Transverse colon (tissue), 4 donors: ENCODE data around the gene ARID4B. TPM values are rescaled to one million over a fixed set of nuclear protein-coding genes. Genes with fewer than 3 reads are reported as not detected.
A peak's percentile ranks its signal among the peaks of the same experiment; 100 is the strongest.

Experiments
- DNase-seq: peaks from one replicate; pipeline ENCODE4 v3.0.0-alpha.2; 2019
- H3K27ac ChIP-seq, 4 donors: fragments of 200-600 bp; sonication (generic); 2 replicates each; pipeline ENCODE4 v1.5.1; 2016 to 2018; ENCODE audit warnings: inconsistent platforms in 4 of 4
- H3K27me3 ChIP-seq: fragments of 200-600 bp; sonication (generic); 2 replicates; pipeline ENCODE4 v1.5.1; 2017; ENCODE audit warnings: inconsistent platforms
- H3K36me3 ChIP-seq, 4 donors: fragments of 200-600 bp; sonication (generic); 2 replicates each; pipeline ENCODE4 v1.5.1; 2017 to 2019; ENCODE audit warnings: inconsistent platforms in 4 of 4
- H3K4me1 ChIP-seq, 4 donors: fragments of 200-600 bp; sonication (generic); 2 replicates each; pipeline ENCODE4 v1.5.1; 2017 to 2020; ENCODE audit warnings: inconsistent platforms in 4 of 4
- H3K4me3 ChIP-seq, 4 donors: fragments of 200-600 bp; sonication (generic); 1 replicate in 1 of 4; 2 replicates in 3 of 4; pipeline versions ENCODE4 v1.5.1 to v1.6.1; 2017 to 2019; ENCODE audit warnings: inconsistent platforms in 4 of 4
- H3K9me3 ChIP-seq, 2 donors: fragments of 200-600 bp; sonication (generic); 2 replicates each; pipeline ENCODE4 v1.5.1; 2017 to 2019; ENCODE audit warnings: inconsistent platforms in 2 of 2
- CTCF ChIP-seq, 5 experiments: fragments of 200-600 bp in 3 of 5; fragments of 450-650 bp in 2 of 5; sonication (generic) in 3 of 5; IDR thresholded peaks; 1 replicate in 2 of 5; 2 replicates in 3 of 5; pipeline ENCODE4 v1.5.1; 2016 to 2017; ENCODE audit warnings: antibody characterized with exemption in 5 of 5, inconsistent platforms in 3 of 5, mild to moderate bottlenecking in 2 of 5, moderate library complexity in 1 of 5
- EP300 ChIP-seq: sonication (generic); formaldehyde crosslinking; IDR thresholded peaks from one replicate; pipeline ENCODE4 v1.6.1; 2017; ENCODE audit warnings: antibody characterized with exemption, low read depth
- POLR2A ChIP-seq: fragments of 450-650 bp; IDR thresholded peaks from one replicate; pipeline ENCODE4 v1.6.1; 2016; ENCODE audit warnings: antibody characterized with exemption, mild to moderate bottlenecking, moderate library complexity
- POLR2AphosphoS5 ChIP-seq, 3 donors: sonication (generic); formaldehyde crosslinking; IDR thresholded peaks; one replicate each; pipeline ENCODE4 v1.6.1; 2016; ENCODE audit warnings: antibody characterized with exemption in 3 of 3
- WGBS, 2 donors: methylation state at CpG; one replicate each; pipeline ENCODE4 v1.1.5; 2018; ENCODE audit warnings: low coverage in 1 of 2; 5-methylcytosine and 5-hydroxymethylcytosine counted together
- in situ Hi-C, 4 donors: fragments of 200-750 bp; cut with MboI; loops; one replicate each; pipeline versions ENCODE4 v1.15.0 to v1.15.1; 2017; ENCODE audit warnings: low sequenced_read_pairs in 3 of 4, low pct_ligation_motif_present in 1 of 4, low pct_unique_long_range_greater_than_20kb in 1 of 4
- intact Hi-C: fragments of 100-400 bp; cut with DNase I; formaldehyde crosslinking; loops from one replicate; pipeline ENCODE4 v1.15.1; 2023; ENCODE audit warnings: low total_unique reads
- total RNA-seq, 4 donors: library from RNA; depleted of rRNA; stranded (reverse); fragments of >200 nt; gene quantifications; one replicate each; pipeline ENCODE4 v1.1.0, GENCODE V29; 2016

The ARID4B gene
- total RNA-seq, 4 donors from 2014 or later, result 9.2 to 52.0 (median 34.0) TPM

- Histone ChIP-seq H3K4me3 (no peak overlapping the region), H3K27ac (no peak overlapping the region), H3K4me1 (no peaks in the 10 kb centered on the region), H3K36me3 (no peaks in the 10 kb centered on the region), H3K9me3 (no peaks in the 10 kb centered on the region), H3K27me3 (no peaks in the 10 kb centered on the region)
- intact Hi-C loops, result no loop called here
- peak; percentile 22 for DNase-seq
- 54 to 59% methylated on average over 3 to 11 of the region's 11 CpGs for WGBS, 2 donors
- in situ Hi-C loops, result no loop called here
- TF ChIP-seq EP300 (no peak), CTCF (IDR thresholded peaks at IDR 0.05) (no peak), POLR2A (no peak), POLR2AphosphoS5 (IDR thresholded peaks at IDR 0.05) (no peak)
Observed at GRCh38 chr1:235357485-235358373, 29.8 kb upstream of the ARID4B start.

GRCh38 chr1:235351898-235352297 lies 23.9 kb upstream of the ARID4B start:
- no peaks in the 10 kb centered on the region for H3K27me3 ChIP-seq
- in situ Hi-C loops, result no loop called here
- H3K36me3 ChIP-seq, result no peaks in the 10 kb centered on the region
- no peaks in the 10 kb centered on the region for H3K4me1 ChIP-seq
- no peak overlapping the region for H3K4me3 ChIP-seq
- no peak for DNase-seq
- intact Hi-C loops, result no loop called here
- H3K27ac ChIP-seq, result no peak overlapping the region
- whole genome bisulfite sequencing, 2 donors, result 63% methylated on average over 3 of the region's 3 CpGs; no CpG with 5 or more reads in 1 of the 2 donors
- H3K9me3 ChIP-seq, result no peaks in the 10 kb centered on the region
- TF ChIP-seq POLR2AphosphoS5 (IDR thresholded peaks at IDR 0.05) (no peak), CTCF (IDR thresholded peaks at IDR 0.05) (no peak), POLR2A (no peak), EP300 (no peak)

GRCh38 chr1:235351441-235351840 lies 23.5 kb upstream of the ARID4B start:
- DNase-seq, result no peak
- in situ Hi-C loops, result no loop called here
- 84 to 86% methylated on average over 3 of the region's 3 CpGs for WGBS, 2 donors
- intact Hi-C loops, result no loop called here
- Histone ChIP-seq H3K27me3 (no peaks in the 10 kb centered on the region), H3K27ac (no peak overlapping the region), H3K36me3 (no peaks in the 10 kb centered on the region), H3K4me3 (no peak overlapping the region), H3K4me1 (no peaks in the 10 kb centered on the region), H3K9me3 (no peaks in the 10 kb centered on the region)
- TF ChIP-seq CTCF (IDR thresholded peaks at IDR 0.05) (no peak), EP300 (no peak), POLR2A (no peak), POLR2AphosphoS5 (IDR thresholded peaks at IDR 0.05) (no peak)

- Histone ChIP-seq H3K4me1 (no peaks in the 10 kb centered on the region), H3K27ac (no peak overlapping the region), H3K36me3 (peaks cover 0 to 14% (median 6%) of the 10 kb centered on the region in 4 donors), H3K9me3 (no peaks in the 10 kb centered on the region), H3K4me3 (no peak overlapping the region), H3K27me3 (no peaks in the 10 kb centered on the region)
- DNase-seq, result no peak
- intact Hi-C loops (no loop called here), in situ Hi-C loops (no loop called here)
- TF ChIP-seq CTCF (IDR thresholded peaks at IDR 0.05) (no peak), EP300 (no peak), POLR2AphosphoS5 (IDR thresholded peaks at IDR 0.05) (no peak), POLR2A (no peak)
- 90 to 93% methylated on average over 5 of the region's 5 CpGs for WGBS, 2 donors
Observed at GRCh38 chr1:235343726-235344125, 15.7 kb upstream of the ARID4B start.
